Renal cortical epithelial cell (primary cell): Measurements from ENCODE around the gene FAM117B. TPM values are rescaled to one million over a fixed set of nuclear protein-coding genes. Genes with fewer than 3 reads are reported as not detected.
A peak's percentile ranks its signal among the peaks of the same experiment; 100 is the strongest.

Experiments used
- DNase-seq: peaks from one replicate; pipeline ENCODE4 v3.0.0-alpha.2; 2011; ENCODE audit warnings: low read depth
- total RNA-seq: library from RNA; depleted of rRNA; stranded (reverse); fragments of >200 nt; gene quantifications from 2 replicates; pipeline ENCODE4 v1.2.3, GENCODE V29; 2014

Gene FAM117B
- 1.9 and 11.1 TPM in 2 replicates for total RNA-seq

GRCh38 chr2:202634556-202635427 is at the start of gene FAM117B:
TSS of gene FAM117B (plus strand) at chr2:202634969. CDS start at chr2:202635188, 219 bp downstream.
- peak; percentile 82 for DNase-seq

- DNase-seq: peak; percentile 67
Observed at GRCh38 chr2:202588647-202589581, 45.9 kb upstream of the FAM117B start.

- DNase-seq: no peak
Observed at GRCh38 chr2:202589582-202589949, 45.2 kb upstream of the FAM117B start.

- no peak for DNase-seq
Observed at GRCh38 chr2:202592566-202592965, 42.2 kb upstream of the FAM117B start.

- no peak for DNase-seq
Observed at GRCh38 chr2:202599105-202599504, 35.7 kb upstream of the FAM117B start.

GRCh38 chr2:202599911-202600310 is 34.9 kb upstream of the FAM117B start:
- no peak for DNase-seq

- DNase-seq: no peak
Observed at GRCh38 chr2:202604699-202605098, 30.1 kb upstream of the FAM117B start.

- DNase-seq: no peak
Observed at GRCh38 chr2:202605174-202605573, 29.6 kb upstream of the FAM117B start.

- no peak for DNase-seq
Observed at GRCh38 chr2:202608142-202608852, 26.5 kb upstream of the FAM117B start.

GRCh38 chr2:202609381-202610145 is 25.2 kb upstream of the FAM117B start:
- no peak for DNase-seq

GRCh38 chr2:202610380-202610779 is 24.4 kb upstream of the FAM117B start:
- DNase-seq: no peak

- DNase-seq: no peak
Observed at GRCh38 chr2:202612145-202612544, 22.6 kb upstream of the FAM117B start.

GRCh38 chr2:202613479-202613878 is 21.3 kb upstream of the FAM117B start:
- DNase-seq: no peak

- DNase-seq: no peak
Observed at GRCh38 chr2:202624133-202624532, 10.6 kb upstream of the FAM117B start.

GRCh38 chr2:202627042-202627441 is 7.7 kb upstream of the FAM117B start:
- DNase-seq: no peak

- DNase-seq: no peak
Observed at GRCh38 chr2:202628646-202629198, 6.0 kb upstream of the FAM117B start.

- no peak for DNase-seq
Observed at GRCh38 chr2:202632682-202633290, 2.0 kb upstream of the FAM117B start.

GRCh38 chr2:202633470-202633869 is 1.3 kb upstream of the FAM117B start:
- no peak for DNase-seq

- DNase-seq: peak; percentile 92
Observed at GRCh38 chr2:202635428-202636212, 851 bp downstream of the FAM117B start.

- no peak for DNase-seq
Observed at GRCh38 chr2:202636213-202636513, 1.4 kb downstream of the FAM117B start.
